ENCODE results near the gene GRID1.

GRCh38 chr10:86335257-86335656 is 31.3 kb downstream of the GRID1 start:
- TF ChIP-seq, protein P1, sequence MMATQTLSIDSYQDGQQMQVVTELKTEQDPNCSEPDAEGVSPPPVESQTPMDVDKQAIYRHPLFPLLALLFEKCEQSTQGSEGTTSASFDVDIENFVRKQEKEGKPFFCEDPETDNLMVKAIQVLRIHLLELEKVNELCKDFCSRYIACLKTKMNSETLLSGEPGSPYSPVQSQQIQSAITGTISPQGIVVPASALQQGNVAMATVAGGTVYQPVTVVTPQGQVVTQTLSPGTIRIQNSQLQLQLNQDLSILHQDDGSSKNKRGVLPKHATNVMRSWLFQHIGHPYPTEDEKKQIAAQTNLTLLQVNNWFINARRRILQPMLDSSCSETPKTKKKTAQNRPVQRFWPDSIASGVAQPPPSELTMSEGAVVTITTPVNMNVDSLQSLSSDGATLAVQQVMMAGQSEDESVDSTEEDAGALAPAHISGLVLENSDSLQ (IDR thresholded peaks at IDR 0.05) = no peak
- TF ChIP-seq ZNF24 (IDR thresholded peaks at IDR 0.05) (no peak), YY1 (IDR thresholded peaks at IDR 0.05; ENCODE audit: low read depth, low read length) (no peak)
- TF ChIP-seq, protein P2, sequence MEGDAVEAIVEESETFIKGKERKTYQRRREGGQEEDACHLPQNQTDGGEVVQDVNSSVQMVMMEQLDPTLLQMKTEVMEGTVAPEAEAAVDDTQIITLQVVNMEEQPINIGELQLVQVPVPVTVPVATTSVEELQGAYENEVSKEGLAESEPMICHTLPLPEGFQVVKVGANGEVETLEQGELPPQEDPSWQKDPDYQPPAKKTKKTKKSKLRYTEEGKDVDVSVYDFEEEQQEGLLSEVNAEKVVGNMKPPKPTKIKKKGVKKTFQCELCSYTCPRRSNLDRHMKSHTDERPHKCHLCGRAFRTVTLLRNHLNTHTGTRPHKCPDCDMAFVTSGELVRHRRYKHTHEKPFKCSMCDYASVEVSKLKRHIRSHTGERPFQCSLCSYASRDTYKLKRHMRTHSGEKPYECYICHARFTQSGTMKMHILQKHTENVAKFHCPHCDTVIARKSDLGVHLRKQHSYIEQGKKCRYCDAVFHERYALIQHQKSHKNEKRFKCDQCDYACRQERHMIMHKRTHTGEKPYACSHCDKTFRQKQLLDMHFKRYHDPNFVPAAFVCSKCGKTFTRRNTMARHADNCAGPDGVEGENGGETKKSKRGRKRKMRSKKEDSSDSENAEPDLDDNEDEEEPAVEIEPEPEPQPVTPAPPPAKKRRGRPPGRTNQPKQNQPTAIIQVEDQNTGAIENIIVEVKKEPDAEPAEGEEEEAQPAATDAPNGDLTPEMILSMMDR (IDR thresholded peaks at IDR 0.05 in 2 of 3, conservative IDR thresholded peaks at IDR 0.05 in 1 of 3; ENCODE audit: control insufficient read depth in 2 of 3, extremely low read depth in 1 of 3, insufficient read depth in 1 of 3, low read depth in 3 of 3, low read length in 3 of 3) = no peak
